HepG2 (cell line): ENCODE data around the gene KDM3B.

Experiments used
- CTCF ChIP-seq: sonication (generic); formaldehyde crosslinking; IDR thresholded peaks from 2 replicates; pipeline ENCODE4 v1.5.0; 2020; ENCODE audit warnings: mild to moderate bottlenecking, missing genetic modification reagents, moderate library complexity
- ELK4 ChIP-seq: sonication (generic); formaldehyde crosslinking; IDR thresholded peaks from 2 replicates; pipeline ENCODE4 v1.9.0; 2021; ENCODE audit warnings: missing genetic modification reagents, borderline replicate concordance
- EZH2 ChIP-seq: conservative IDR thresholded peaks from 2 replicates; pipeline ENCODE4 v1.6.1; 2012; ENCODE audit warnings: mild to moderate bottlenecking, low read depth, low read length, moderate library complexity
- MAZ ChIP-seq, 2 experiments: sonication (generic) in 1 of 2; formaldehyde crosslinking in 1 of 2; IDR thresholded peaks; 2 replicates each; pipeline versions ENCODE4 v1.5.0 to v1.6.1; 2012 to 2020; ENCODE audit warnings: low read depth in 2 of 2, mild to moderate bottlenecking in 2 of 2, borderline replicate concordance in 1 of 2, improper control_type of control experiment in 1 of 2, low read length in 1 of 2, missing genetic modification reagents in 1 of 2, moderate library complexity in 1 of 2
- NR2C2 ChIP-seq: sonication (generic); formaldehyde crosslinking; IDR thresholded peaks from 2 replicates; pipeline ENCODE4 v1.4.0; 2020; ENCODE audit warnings: missing genetic modification reagents, mild to moderate bottlenecking, moderate library complexity, borderline replicate concordance
- NR2F2 ChIP-seq: IDR thresholded peaks from 2 replicates; pipeline ENCODE4 v1.6.1; 2012; ENCODE audit warnings: low read depth, inconsistent platforms, borderline replicate concordance
- ZBTB21 ChIP-seq: sonication (generic); formaldehyde crosslinking; IDR thresholded peaks from 2 replicates; pipeline ENCODE4 v1.4.0; 2020; ENCODE audit warnings: missing genetic modification reagents

GRCh38 chr5:138441221-138441620 lies 88.7 kb downstream of the KDM3B start:
- TF ChIP-seq ZBTB21 (CRISPR knock-in tag) (no peak), MAZ (IDR thresholded peaks at IDR 0.05; ENCODE audit: borderline replicate concordance, low read depth, low read length) (no peak), MAZ (CRISPR knock-in tag; IDR thresholded peaks at IDR 0.05; ENCODE audit: low read depth) (no peak), NR2C2 (no peak), CTCF (CRISPR knock-in tag) (no peak), EZH2 (no peak), NR2F2 (no peak), ELK4 (CRISPR knock-in tag) (no peak)
